Activated T-helper 17 cell treated with anti-CD3 and anti-CD28 coated beads, Interleukin-2, amount 50 U/mL, for 72 hours (primary cell): ENCODE measurements around the gene CAMK1D. TPM values are rescaled to one million over a fixed set of nuclear protein-coding genes. Genes with fewer than 3 reads are reported as not detected.

Source experiments
- ATAC-seq: fragments of 150-1000 bp; cut with Tn5 transposase; replicated peaks from 2 replicates; pipeline ENCODE4 v1.10.0; 2021; ENCODE audit warnings: mild to moderate bottlenecking, moderate library complexity
- H3K27ac Mint-ChIP-seq: one replicate; pipeline ENCODE4 v1.8.0; 2022; ENCODE audit warnings: mixed read lengths
- H3K27me3 Mint-ChIP-seq: one replicate; pipeline ENCODE4 v1.8.0; 2022; ENCODE audit warnings: mixed read lengths
- H3K36me3 Mint-ChIP-seq: one replicate; pipeline ENCODE4 v1.8.0; 2022; ENCODE audit warnings: low read depth, mild to moderate bottlenecking, mixed read lengths
- H3K4me1 Mint-ChIP-seq: one replicate; pipeline ENCODE4 v1.8.0; 2022; ENCODE audit warnings: mixed read lengths
- H3K4me3 Mint-ChIP-seq: one replicate; pipeline ENCODE4 v1.8.0; 2022; ENCODE audit warnings: mild to moderate bottlenecking, mixed read lengths
- H3K9me3 Mint-ChIP-seq: one replicate; pipeline ENCODE4 v1.8.0; 2022; ENCODE audit warnings: mixed read lengths
- total RNA-seq, 2 donors: library from RNA; stranded (reverse); gene quantifications; one replicate each; pipeline ENCODE4 v1.2.3, GENCODE V29; 2022

The CAMK1D gene
- total RNA-seq, 2 donors from 2014 or later = 10.9 to 20.7 TPM

GRCh38 chr10:12769323-12770044 is 420.1 kb downstream of the CAMK1D start:
- no peaks in the 10 kb centered on the region for H3K27me3 Mint-ChIP-seq
- peaks cover 7% of the 10 kb centered on the region for H3K36me3 Mint-ChIP-seq
- no peak for ATAC-seq
- no peak overlapping the region for H3K4me3 Mint-ChIP-seq
- no peak overlapping the region for H3K27ac Mint-ChIP-seq
- H3K4me1 Mint-ChIP-seq = peaks cover 4% of the 10 kb centered on the region
- no peaks in the 10 kb centered on the region for H3K9me3 Mint-ChIP-seq

- no peak for ATAC-seq
- Mint-ChIP-seq H3K27me3 (no peaks in the 10 kb centered on the region), H3K9me3 (no peaks in the 10 kb centered on the region), H3K36me3 (peaks cover 12% of the 10 kb centered on the region), H3K4me1 (peaks cover 7% of the 10 kb centered on the region), H3K27ac (no peak overlapping the region), H3K4me3 (no peak overlapping the region)
These were observed 422.8 kb downstream of the CAMK1D start for GRCh38 chr10:12771981-12772760.

GRCh38 chr10:12772797-12773587 is 423.6 kb downstream of the CAMK1D start:
- Mint-ChIP-seq H3K27me3 (no peaks in the 10 kb centered on the region), H3K27ac (no peak overlapping the region), H3K9me3 (no peaks in the 10 kb centered on the region), H3K36me3 (peaks cover 12% of the 10 kb centered on the region), H3K4me3 (no peak overlapping the region), H3K4me1 (peaks cover 9% of the 10 kb centered on the region)
- no peak for ATAC-seq

- H3K27me3 Mint-ChIP-seq = no peaks in the 10 kb centered on the region
- H3K36me3 Mint-ChIP-seq = peaks cover 10% of the 10 kb centered on the region
- no peak overlapping the region for H3K4me3 Mint-ChIP-seq
- no peaks in the 10 kb centered on the region for H3K9me3 Mint-ChIP-seq
- no peak for ATAC-seq
- no peak overlapping the region for H3K27ac Mint-ChIP-seq
- H3K4me1 Mint-ChIP-seq = peaks cover 13% of the 10 kb centered on the region
These were observed 425.0 kb downstream of the CAMK1D start for GRCh38 chr10:12774204-12774894.

- no peak overlapping the region for H3K4me3 Mint-ChIP-seq
- peaks cover 24% of the 10 kb centered on the region for H3K4me1 Mint-ChIP-seq
- peak; percentile 44 for ATAC-seq
- H3K36me3 Mint-ChIP-seq = peaks cover 5% of the 10 kb centered on the region
- H3K27ac Mint-ChIP-seq = peak overlapping the region; percentile 82
- no peaks in the 10 kb centered on the region for H3K27me3 Mint-ChIP-seq
- H3K9me3 Mint-ChIP-seq = no peaks in the 10 kb centered on the region
These were observed 428.7 kb downstream of the CAMK1D start for GRCh38 chr10:12777840-12778585.

- H3K27ac Mint-ChIP-seq = peak overlapping the region; percentile 58
These were observed 431.6 kb downstream of the CAMK1D start for GRCh38 chr10:12780634-12781601.

GRCh38 chr10:12781976-12782375 is 432.6 kb downstream of the CAMK1D start:
- ATAC-seq = no peak
- Mint-ChIP-seq H3K9me3 (no peaks in the 10 kb centered on the region), H3K4me1 (peaks cover 17% of the 10 kb centered on the region), H3K36me3 (peaks cover 2% of the 10 kb centered on the region), H3K27ac (peak overlapping the region; percentile 58), H3K27me3 (no peaks in the 10 kb centered on the region), H3K4me3 (peak overlapping the region; percentile 48)

More at GRCh38 chr10:12780634-12781601, 431.6 kb downstream of the CAMK1D start:
- Mint-ChIP-seq H3K4me3 (peak overlapping the region; percentile 17), H3K27me3 (no peaks in the 10 kb centered on the region), H3K36me3 (peaks cover 5% of the 10 kb centered on the region), H3K4me1 (peaks cover 17% of the 10 kb centered on the region), H3K9me3 (no peaks in the 10 kb centered on the region)
- peak; percentile 75 for ATAC-seq

GRCh38 chr10:12782537-12782936 is 433.2 kb downstream of the CAMK1D start:
- Mint-ChIP-seq H3K27me3 (no peaks in the 10 kb centered on the region), H3K4me3 (peak overlapping the region; percentile 48), H3K9me3 (no peaks in the 10 kb centered on the region), H3K36me3 (no peaks in the 10 kb centered on the region), H3K4me1 (peaks cover 17% of the 10 kb centered on the region), H3K27ac (peak overlapping the region; percentile 58)
- no peak for ATAC-seq

- Mint-ChIP-seq H3K9me3 (no peaks in the 10 kb centered on the region), H3K4me3 (no peak overlapping the region), H3K36me3 (no peaks in the 10 kb centered on the region), H3K27me3 (no peaks in the 10 kb centered on the region), H3K27ac (no peak overlapping the region), H3K4me1 (peaks cover 12% of the 10 kb centered on the region)
- ATAC-seq = no peak
These were observed 433.9 kb downstream of the CAMK1D start for GRCh38 chr10:12783293-12783692.

- no peaks in the 10 kb centered on the region for H3K36me3 Mint-ChIP-seq
- no peak for ATAC-seq
- H3K4me3 Mint-ChIP-seq = no peak overlapping the region
- H3K9me3 Mint-ChIP-seq = no peaks in the 10 kb centered on the region
- H3K27ac Mint-ChIP-seq = no peak overlapping the region
- H3K4me1 Mint-ChIP-seq = peaks cover 11% of the 10 kb centered on the region
- no peaks in the 10 kb centered on the region for H3K27me3 Mint-ChIP-seq
These were observed 435.3 kb downstream of the CAMK1D start for GRCh38 chr10:12784646-12785045.

- ATAC-seq = no peak
- no peaks in the 10 kb centered on the region for H3K9me3 Mint-ChIP-seq
- no peak overlapping the region for H3K27ac Mint-ChIP-seq
- H3K27me3 Mint-ChIP-seq = no peaks in the 10 kb centered on the region
- peaks cover 9% of the 10 kb centered on the region for H3K4me1 Mint-ChIP-seq
- no peaks in the 10 kb centered on the region for H3K36me3 Mint-ChIP-seq
- H3K4me3 Mint-ChIP-seq = no peak overlapping the region
These were observed 436.1 kb downstream of the CAMK1D start for GRCh38 chr10:12785415-12785831.

- Mint-ChIP-seq H3K9me3 (no peaks in the 10 kb centered on the region), H3K4me1 (peaks cover 4% of the 10 kb centered on the region), H3K36me3 (peaks cover 11% of the 10 kb centered on the region), H3K27ac (no peak overlapping the region), H3K27me3 (no peaks in the 10 kb centered on the region), H3K4me3 (no peak overlapping the region)
- ATAC-seq = no peak
These were observed 437.9 kb downstream of the CAMK1D start for GRCh38 chr10:12787297-12787696.

- Mint-ChIP-seq H3K27me3 (no peaks in the 10 kb centered on the region), H3K36me3 (peaks cover 11% of the 10 kb centered on the region), H3K9me3 (no peaks in the 10 kb centered on the region), H3K27ac (no peak overlapping the region), H3K4me3 (no peak overlapping the region), H3K4me1 (no peaks in the 10 kb centered on the region)
- ATAC-seq = no peak
These were observed 438.9 kb downstream of the CAMK1D start for GRCh38 chr10:12788277-12788676.
